GM21367 (cell line): ENCODE measurements around the gene NFIA.

ENCODE experiments used
- ATAC-seq: cut with Tn5 transposase; IDR thresholded peaks from one replicate; pipeline ENCODE4 v1.9.1; 2021; ENCODE audit not compliant: unreplicated experiment

The NFIA gene

DNA sequence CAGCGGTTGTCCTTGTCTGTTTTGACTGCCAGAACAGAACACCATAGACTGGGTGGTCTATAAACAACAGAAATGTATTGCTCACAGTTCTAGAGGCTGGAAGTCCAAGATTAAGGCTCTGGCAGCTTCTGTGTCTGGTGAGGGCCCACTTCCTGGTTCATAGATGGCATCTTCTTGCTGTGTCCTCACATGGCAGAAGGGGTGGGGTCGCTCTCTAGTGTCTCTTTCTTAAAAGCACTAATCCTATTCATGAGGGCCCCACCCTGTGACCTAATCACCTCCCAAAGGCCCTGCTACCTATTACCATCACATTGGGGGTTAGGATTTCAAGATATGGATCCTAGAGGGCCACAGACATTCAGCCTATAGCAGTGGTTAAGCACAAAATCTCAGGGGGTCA, 304.4 kb downstream of the NFIA start:
- ATAC-seq, result no peak

DNA sequence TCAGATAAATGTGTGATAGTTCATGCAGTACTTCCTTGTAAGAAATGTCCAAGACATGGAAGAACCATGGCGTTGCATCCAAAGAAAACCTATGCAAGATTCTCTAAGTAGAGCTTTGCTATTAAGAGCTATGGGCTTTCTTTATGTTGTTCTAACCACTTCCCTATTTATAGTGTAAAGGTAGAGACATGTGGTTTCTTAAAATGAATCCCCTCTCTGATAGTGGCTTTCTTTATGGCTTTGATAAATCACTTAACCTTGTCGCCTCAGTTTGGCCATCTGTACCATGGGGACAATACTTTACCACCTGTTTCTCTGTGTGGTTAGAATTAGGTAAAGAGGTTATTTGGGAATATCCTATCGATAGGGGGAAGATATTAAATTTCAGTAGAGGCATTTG, 305.5 kb downstream of the NFIA start:
- no peak for ATAC-seq

DNA sequence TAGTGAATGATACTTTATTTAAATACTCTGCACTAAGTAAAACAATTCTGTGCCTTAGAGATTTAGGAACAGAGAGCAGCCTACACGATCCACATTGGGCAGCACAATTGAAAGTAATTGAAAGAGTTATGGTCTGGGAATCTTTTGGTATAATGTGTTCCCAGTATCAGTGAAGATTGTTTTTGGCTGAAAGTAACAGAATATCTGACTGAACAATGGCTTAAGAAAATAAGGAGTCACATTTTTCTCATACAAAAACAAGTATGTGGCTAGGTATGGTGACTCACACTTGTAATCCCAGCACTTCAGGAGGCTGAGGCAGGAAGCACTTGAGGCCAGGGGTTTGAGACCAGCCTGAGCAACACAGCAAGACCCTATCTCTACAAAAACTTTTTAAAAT, 306.2 kb downstream of the NFIA start:
- no peak for ATAC-seq

DNA sequence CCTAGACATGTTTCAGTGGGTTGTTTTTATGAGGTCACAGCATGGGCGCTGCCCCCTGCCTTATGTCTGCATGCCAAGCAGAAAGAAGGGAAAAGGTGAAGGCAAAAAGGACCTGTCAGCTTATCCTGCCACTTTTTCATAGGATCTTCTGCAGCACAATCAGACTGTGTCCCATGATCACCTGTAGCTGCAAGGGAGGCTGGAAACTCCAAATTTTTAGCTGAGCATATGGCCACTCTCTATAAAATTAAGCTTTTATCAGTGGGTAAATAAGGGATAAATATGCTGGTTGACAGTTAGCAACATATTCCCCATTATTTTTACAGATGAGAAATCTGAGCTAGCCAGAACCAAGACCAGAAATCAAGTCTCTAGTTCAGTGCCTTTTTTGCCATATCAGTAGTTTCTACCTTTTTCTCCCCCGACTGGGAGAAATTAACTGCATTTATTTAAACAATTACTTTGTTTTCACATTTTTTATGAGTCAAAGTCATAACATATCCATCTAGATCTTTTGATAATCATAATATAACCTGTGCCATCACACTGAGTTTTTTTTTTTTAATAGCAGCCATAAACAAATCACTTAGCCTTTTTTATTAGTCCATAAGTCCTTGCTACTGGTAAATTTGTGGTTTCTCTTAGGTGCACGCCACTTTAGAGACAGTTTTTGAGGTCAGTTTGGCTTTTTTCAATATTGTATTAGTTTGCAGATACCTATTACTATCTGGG, 307.0 kb downstream of the NFIA start:
- no peak for ATAC-seq

DNA sequence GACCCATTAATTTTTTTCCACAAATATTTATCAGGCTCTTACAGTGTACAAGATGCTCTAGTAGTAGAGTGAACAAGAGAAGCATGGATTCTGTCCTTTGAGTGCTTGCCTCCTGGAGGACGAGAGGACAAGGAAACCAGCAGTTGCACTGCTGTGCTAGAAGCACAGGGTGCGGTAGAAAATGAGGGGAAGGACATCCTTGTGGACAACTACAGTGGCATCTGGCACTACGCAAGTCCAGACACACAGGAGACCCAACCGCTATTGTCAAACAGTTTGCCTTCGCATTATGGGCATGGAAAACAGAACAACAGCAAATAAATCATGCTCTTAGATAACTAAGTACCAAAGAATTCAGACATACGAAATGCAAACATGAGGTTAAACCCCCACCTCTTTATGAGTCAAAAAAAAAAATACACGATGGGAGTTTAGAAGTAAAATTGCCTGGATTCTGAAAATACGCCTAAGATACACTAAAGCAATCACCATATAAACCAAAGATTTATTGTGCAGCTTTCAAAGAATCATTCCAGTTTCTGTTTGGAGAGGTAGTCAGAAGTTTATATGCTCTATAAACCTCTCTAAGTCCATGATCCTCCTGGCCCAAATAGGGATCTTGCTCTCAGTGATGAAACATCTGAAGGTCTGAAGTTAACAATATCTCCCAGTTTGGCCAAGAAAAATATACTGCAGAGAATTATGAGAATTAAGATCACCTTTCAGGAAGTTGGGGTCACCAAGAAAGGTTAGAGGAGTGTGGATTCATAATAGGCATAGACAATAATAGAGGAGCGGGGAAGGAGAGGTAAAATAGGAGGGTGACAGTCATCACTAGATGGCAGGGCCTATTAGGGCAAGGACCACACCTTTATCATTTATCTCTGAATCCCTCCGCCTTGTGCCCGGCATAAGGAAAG, 307.8 kb downstream of the NFIA start:
- ATAC-seq, result no peak

DNA sequence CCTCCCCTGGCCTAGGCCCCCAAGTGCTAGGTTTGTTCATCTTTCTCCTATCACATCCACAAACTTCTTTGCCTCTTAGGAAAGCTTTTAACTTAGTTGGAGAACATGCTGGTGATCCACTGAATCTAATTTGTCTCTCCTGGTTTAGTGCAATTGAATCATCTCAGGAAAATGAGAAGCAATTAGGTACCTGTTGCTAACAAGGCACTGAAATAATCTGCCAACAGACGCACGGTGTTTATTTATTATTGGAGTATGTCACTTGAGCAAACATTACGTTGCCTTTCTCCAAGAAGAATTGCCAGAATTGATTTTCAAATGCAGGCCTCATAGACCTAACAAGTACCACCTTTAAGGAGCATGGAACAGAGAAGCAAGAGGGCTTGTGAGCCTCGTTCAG, 309.4 kb downstream of the NFIA start:
- ATAC-seq, result no peak

DNA sequence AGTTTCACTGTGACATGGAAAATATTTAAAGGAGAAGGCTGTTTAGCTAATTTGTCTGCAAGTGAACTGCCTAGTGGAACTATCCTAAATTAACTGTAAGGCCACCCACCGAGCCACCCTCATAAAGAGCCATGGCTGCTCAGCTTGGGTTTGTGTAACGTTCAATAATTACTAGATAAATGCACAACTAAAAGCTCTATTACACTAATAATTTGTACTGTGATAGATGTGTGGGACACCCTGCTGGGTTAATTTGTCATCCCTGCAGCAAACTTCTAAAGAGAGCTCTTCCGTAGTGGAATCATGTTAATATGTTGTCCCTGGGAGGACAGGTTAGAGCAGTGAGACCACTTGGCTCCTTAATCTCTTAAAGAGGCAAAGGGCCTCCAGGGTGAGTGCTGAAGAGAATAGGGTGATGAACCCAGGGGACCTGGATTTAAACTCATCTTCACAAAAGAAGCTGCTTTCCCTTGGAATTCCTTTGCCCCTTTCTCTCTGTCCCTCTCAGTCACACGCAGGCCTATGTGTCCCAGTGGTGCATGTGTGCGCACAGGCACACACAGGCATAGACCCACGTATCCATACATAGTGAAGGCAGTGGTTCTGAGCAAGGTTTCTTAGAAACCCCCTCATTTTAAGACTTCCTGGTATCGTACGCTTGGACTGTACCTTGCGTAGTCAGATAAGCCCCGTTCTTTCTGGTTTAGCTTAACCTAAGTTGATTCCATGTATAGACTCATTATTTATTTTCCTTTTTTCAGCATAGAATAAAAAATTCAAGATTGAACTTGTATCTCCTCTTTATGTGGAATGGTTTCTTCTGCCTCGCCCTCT, 310.3 kb downstream of the NFIA start:
- no peak for ATAC-seq

DNA sequence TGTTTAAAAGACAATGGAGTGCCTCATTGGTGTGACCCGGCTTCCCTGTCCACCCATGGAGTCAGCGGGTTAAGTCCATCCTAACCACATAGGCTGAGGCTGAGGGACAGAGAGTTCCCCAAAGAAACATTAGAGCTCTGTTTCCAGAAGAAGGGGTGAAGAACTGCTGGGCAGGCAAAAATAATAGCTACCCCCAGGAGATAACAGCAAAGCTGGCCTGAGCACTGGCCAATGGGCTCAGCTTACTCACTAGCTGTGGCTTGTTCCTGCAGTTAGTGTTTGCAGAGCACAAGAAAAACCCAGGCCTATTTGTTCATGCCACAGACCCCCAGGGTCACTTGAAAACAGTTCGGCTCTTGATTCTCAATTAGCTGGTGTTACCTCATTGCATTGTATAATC, 311.2 kb downstream of the NFIA start:
- no peak for ATAC-seq

DNA sequence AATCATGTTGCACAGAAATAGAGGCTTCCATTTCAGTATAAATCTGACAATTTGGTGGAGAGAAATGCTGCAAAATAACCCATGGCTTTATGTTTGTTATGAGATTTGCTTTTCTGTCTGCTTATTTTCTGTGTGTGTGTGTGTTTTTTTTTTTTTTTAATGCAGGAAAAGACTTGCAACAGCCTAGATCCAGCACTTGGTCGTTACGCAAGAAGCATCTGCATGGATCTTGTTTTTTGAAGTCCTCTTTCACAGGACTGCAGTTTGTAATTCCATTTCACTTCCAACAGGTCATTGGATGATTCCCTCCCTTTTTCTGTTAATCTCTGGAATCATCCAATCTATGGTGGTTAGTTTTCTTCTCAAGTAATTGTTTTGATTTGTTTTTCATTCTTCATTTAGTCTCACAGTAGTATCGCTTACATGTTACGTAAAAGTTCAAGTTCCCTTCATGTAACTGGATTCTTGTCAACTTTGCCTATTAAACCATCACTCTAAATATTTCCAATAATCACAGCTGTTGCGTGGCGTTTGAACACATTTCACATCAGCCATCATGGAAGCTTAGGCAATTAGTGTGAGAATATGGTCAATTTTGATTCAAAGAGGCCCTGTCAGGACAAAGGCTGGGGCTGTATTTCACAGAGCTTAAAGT, 312.9 kb downstream of the NFIA start:
- ATAC-seq, result no peak

DNA sequence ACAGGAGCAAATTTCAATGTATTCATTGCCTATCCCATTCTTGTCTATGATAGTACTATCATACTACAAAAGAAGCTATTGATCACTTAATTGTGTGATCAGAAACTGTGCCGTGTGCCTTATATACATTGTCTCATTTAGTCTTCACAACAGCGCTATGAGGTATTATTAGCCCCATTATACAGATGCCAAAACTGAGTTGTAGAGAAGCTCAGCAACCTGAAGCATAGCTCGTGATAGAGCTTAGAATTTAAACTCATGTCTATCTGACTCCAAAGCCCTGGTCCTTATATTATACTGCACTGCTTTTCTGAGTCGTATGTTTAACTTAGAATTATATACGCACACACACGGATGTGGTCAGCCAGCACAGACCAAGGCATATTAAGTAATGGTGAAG, 315.1 kb downstream of the NFIA start:
- no peak for ATAC-seq

DNA sequence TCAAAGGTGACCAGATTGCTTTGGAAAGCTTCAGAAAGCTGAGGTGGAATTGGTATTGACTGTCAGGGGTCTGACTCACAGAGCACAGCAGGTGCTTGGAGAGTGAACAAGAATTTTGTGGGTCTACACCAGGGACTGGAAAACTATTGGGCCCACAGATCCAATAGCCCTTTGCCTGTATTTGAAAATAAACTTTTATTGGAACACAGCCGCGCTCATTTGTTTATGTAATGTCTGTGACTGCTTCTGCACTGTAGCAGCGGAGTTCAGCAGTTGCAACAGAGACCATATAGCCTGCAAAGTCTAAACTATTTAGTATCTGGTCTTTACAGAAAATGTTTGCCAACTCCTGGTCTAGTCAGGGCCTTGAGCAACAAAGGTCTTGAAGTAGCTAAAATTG, 315.6 kb downstream of the NFIA start:
- no peak for ATAC-seq

DNA sequence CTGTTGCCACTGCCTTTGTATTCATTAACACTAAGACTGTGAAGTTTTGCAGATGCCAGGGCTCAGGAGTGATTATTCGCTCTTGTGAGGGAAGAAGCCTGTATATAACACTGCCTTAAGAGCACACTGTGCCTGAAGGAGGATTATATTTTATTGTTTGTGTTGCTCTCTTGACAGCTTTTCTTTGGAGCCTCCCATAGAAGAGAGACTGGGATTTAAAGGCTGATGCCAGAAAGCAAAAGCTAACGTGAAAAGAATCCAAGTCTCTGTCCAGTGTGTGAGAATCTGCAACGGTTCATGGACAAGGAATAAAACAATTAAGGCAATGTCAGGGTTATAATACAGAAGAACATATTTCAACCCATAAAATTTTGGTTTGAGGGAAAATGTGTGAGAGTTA, 316.8 kb downstream of the NFIA start:
- ATAC-seq, result no peak

DNA sequence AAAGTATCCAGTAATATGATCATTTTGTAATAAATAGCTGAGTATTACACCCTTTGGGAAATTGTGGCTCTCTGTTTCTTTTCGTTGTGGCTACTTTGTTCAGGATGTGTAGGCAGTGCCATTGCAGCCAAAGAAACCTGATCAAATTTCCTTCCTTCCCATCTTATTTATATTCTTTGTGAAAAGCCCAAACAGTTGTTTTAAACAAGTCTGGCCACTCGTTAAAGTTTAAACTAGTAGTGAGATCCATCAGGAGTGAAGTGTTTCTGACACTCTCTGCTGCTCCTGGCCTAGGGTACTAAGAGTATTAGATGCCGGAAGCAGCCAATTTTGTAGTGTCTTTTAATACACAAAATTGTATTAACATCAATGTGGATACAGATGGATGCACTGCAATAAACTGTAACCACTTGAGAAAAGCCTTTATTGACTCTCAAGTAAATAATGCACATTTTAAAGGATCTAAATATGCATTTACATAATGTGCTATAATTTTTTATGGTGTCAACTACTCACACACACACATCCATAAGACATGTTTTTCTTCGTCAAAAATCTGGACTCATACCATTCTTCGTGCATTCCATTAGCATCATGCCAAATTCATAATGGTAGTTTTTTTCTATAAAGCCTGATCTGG, 317.9 kb downstream of the NFIA start:
- ATAC-seq, result no peak

DNA sequence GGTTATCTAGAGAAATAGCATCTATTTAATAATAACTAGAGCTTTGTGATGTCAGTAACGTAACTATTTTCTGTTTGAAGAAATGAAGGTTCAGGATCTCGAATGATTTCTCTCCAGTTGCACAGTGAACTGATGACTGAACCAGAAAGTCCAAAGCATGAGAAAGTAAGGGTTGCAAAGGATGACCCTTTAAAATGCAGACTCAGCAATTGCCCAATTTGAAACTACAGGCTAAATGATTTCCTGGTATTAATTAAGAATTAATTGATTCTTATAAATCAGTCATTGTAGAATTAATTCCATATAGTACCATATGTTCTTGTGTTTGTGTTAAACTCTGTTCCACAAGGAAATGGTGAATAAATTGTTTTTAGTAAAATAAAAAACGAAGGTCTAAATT, 318.6 kb downstream of the NFIA start:
- no peak for ATAC-seq

DNA sequence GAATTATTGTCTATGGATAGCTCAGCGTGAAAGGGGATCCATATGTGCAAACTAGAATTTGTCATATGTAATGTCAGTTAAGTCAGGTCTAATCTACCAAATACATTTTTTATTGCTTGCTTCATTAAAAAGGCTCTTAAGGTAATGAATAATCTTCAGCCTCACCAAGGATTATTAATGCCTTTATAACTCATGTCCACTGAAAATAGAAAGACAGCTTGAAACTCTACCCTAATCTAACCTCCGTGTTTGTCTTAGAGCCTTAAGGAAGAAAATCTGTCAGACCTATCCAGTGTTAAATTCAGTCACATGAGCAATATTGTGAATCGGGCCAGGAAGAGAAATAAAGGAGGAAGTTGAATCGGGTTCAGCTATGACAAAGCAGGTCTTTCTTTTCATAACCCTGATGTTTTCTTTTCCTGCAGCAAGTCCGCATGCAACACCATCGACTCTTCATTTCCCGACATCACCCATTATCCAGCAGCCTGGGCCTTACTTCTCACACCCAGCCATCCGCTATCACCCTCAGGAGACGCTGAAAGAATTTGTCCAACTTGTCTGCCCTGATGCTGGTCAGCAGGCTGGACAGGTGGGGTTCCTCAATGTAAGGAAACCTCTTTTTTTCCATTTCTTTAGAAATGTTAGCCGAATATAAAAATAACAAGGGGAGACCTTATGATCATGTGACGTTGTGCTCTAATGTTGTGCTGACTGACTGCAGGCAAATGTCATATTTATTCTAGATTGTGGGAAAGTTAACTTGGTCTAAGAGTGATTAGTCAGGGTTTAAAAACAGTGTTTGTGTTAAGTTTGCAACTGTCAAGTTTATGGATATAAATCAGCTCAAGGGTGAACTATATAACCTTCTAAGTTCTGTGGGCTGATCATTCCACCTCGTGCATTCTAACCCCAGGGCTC, 321.6 kb downstream of the NFIA start:
- ATAC-seq, result no peak

DNA sequence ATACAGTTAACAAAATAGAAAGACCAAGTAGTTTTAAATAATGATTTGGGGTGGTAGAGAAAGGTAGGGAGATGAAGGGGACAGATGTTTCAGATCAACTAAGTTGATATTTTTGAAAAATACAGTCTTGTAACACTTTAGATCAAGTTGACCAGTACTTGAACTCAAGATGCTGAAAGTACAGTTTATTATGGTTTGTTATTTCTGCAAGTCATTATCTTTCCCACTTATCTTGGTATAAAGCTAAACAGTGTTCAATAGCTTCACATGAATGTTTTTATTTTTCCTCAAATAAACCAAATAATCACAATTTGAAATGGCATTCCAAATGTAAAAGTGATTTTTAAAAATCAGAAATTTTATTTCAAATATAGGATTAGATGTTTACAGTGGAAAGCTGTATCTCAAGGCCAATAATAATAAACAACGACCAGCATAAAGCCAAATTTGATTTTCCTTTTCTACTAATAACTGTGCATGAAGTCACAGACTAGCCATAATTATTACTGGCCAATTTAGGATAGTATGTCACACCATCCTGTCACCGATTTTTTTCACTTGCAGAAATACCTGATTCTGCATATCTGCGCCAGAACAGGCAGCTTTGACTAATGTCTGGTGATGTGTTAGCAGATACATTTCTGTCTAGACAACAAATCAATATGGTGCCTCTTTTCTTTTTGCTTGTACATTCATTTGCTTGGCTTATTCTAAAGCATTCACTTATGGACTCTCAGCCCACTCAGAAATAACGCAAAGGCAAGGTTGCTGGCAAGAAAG, 322.4 kb downstream of the NFIA start:
- no peak for ATAC-seq

DNA sequence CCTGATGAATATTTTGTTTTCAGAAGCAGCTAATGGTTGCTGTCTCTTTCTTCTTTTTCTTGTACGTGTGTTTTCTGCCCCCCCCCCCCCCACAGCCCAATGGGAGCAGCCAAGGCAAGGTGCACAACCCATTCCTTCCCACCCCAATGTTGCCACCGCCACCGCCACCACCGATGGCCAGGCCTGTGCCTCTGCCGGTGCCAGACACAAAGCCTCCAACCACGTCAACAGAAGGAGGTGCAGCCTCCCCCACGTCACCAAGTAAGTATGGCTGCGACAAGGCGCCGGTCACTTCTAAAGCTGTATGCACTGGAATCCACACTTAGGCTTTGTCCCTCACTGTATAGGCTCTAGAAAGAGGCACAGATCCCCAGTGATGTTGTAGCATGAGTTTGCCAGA, 324.1 kb downstream of the NFIA start:
- ATAC-seq, result no peak

DNA sequence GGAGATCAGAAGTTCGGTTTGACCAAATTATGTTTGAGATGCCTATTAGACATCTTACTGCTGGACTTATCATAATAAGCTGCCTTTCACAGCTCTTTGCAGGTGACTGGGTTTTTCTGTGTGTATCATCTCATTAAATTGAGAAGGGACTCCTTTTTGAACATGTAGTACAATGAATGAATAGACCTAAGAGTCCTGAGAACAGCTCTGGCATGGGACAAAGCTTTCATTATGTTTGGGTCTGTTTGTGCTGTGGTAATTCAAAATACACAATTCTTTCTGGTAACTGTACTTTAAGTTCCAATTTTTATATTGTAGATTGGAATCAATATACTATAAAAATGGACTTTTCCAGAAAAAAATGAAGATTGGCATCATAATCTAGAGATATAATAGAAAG, 330.2 kb downstream of the NFIA start:
- no peak for ATAC-seq

DNA sequence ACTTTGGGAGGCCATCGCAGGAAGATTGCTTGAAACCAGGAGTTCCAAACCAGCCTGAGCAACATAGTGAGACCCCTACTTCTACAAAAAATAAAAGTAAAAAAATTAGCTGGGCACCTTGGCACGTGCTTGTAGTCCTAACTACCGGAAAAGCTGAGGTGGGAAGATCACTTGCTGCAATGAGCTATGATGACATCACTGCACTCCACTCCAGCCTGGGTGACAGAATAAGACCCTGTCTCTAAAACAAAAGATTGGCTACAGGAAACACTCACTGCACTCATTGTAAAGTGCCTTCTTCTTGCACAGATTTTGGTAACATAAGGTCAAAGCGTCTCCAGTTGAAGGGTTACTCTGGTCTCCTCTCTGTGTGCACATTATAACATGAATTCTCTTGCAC, 336.8 kb downstream of the NFIA start:
- ATAC-seq, result no peak
